Measurements from ENCODE around the gene RAD52.

GRCh38 chr12:996881-997280 is 47.4 kb upstream of the RAD52 start:
- TF ChIP-seq CTCF (IDR thresholded peaks at IDR 0.05; ENCODE audit: low read length) (no peak), EZH2phosphoT487 (IDR thresholded peaks at IDR 0.05; ENCODE audit: low read length) (no peak)
